Measurements from ENCODE around the gene GPR37L1. TPM values are rescaled to one million over a fixed set of nuclear protein-coding genes. Genes with fewer than 3 reads are reported as not detected.
A peak's percentile ranks its signal among the peaks of the same experiment; 100 is the strongest.

GPR37L1 gene
- total and polyA plus RNA-seq, 8 donors: 0.02 to 0.25 (median 0.07) TPM; not detected in 2

- Histone ChIP-seq H3K36me3 (no peaks in the 10 kb centered on the region), H3K9me3 (no peaks in the 10 kb centered on the region), H3K4me1 (no peaks in the 10 kb centered on the region), H3K4me3 (no peak overlapping the region), H3K27me3 (no peaks in the 10 kb centered on the region), H3K27ac (no peak overlapping the region)
- ATAC-seq (no peak), FAIRE-seq (no peak), DNase-seq (no peak)
- no peak for TF ChIP-seq CTCF (IDR thresholded peaks at IDR 0.05)
- intact Hi-C loops (cut with DNase I): no loop called here
- WGBS, 2 donors: 50 to 57% methylated on average over 9 of the region's 9 CpGs
These were observed 8.3 kb downstream of the GPR37L1 start for GRCh38 chr1:202130816-202131522.

- Histone ChIP-seq H3K4me3 (no peak overlapping the region), H3K27me3 (no peaks in the 10 kb centered on the region), H3K9me3 (no peaks in the 10 kb centered on the region), H3K36me3 (peaks cover 0 to 4% (median 0%) of the 10 kb centered on the region in 3 donors), H3K27ac (peak overlapping the region; percentile 51 to 72 (median 62)), H3K4me1 (no peaks in the 10 kb centered on the region)
- DNase-seq (peak in 2 of 6 donors; percentile 42 to 46), FAIRE-seq (no peak), ATAC-seq (peak; percentile 35 to 55 (median 50))
- WGBS, 2 donors: 59 to 62% methylated on average over 12 of the region's 12 CpGs
- no peak for TF ChIP-seq CTCF (IDR thresholded peaks at IDR 0.05)
- intact Hi-C loops (cut with DNase I): no loop called here
These were observed 9.5 kb downstream of the GPR37L1 start for GRCh38 chr1:202131956-202132821.

GRCh38 chr1:202133001-202133400 is 10.3 kb downstream of the GPR37L1 start:
- Histone ChIP-seq H3K4me1 (no peaks in the 10 kb centered on the region), H3K9me3 (no peaks in the 10 kb centered on the region), H3K4me3 (no peak overlapping the region), H3K27me3 (no peaks in the 10 kb centered on the region), H3K27ac (peak overlapping the region; percentile 51 to 72 (median 62)), H3K36me3 (peaks cover 0 to 4% (median 0%) of the 10 kb centered on the region in 3 donors)
- no peak for TF ChIP-seq CTCF (IDR thresholded peaks at IDR 0.05)
- DNase-seq: no peak
- ATAC-seq: peak in 1 of 4 donors; percentile 20
- WGBS, 2 donors: 86% methylated on average over 14 of the region's 14 CpGs
- intact Hi-C loops (cut with DNase I): no loop called here
- no peak for FAIRE-seq

- intact Hi-C loops (cut with DNase I): no loop called here
- peaks cover 0 to 4% (median 0%) of the 10 kb centered on the region in 3 donors for H3K36me3 ChIP-seq
These were observed 10.8 kb downstream of the GPR37L1 start for GRCh38 chr1:202133496-202133895.

More at GRCh38 chr1:202133496-202133895, 10.8 kb downstream of the GPR37L1 start:
- Histone ChIP-seq H3K4me1 (no peaks in the 10 kb centered on the region), H3K9me3 (no peaks in the 10 kb centered on the region), H3K27me3 (no peaks in the 10 kb centered on the region), H3K27ac (no peak overlapping the region), H3K4me3 (no peak overlapping the region)
- DNase-seq (no peak), ATAC-seq (no peak), FAIRE-seq (no peak)
- 61 to 66% methylated on average over 5 to 8 of the region's 8 CpGs for WGBS, 2 donors
- TF ChIP-seq CTCF (IDR thresholded peaks at IDR 0.05): no peak
